GM13976 (cell line): ENCODE data around the gene BABAM2.

ENCODE experiments used
- DNase-seq: peaks from one replicate; pipeline ENCODE4 v3.0.0; 2012; ENCODE audit warnings: low spot score
- CTCF ChIP-seq: IDR thresholded peaks from 2 replicates; pipeline ENCODE4 v1.5.1; 2012; ENCODE audit warnings: borderline replicate concordance, mild to moderate bottlenecking; ENCODE audit not compliant: insufficient read depth; ENCODE audit errors: extremely low read depth, missing control alignments, control extremely low read depth
- in situ Hi-C: fragments of 300-500 bp; cut with MboI; formaldehyde crosslinking; loops from one replicate; pipeline ENCODE4 v1.12.0; 2022; ENCODE audit warnings: low sequenced_read_pairs, mixed read lengths, inconsistent platforms; ENCODE audit not compliant: unreplicated experiment

The BABAM2 gene

GRCh38 chr2:28187186-28187585, 296.7 kb downstream of the BABAM2 start:
- TF ChIP-seq CTCF: no peak
- no peak for DNase-seq
- in situ Hi-C loops: no loop called here

GRCh38 chr2:28188436-28188835, 297.9 kb downstream of the BABAM2 start:
- no peak for TF ChIP-seq CTCF
- no peak for DNase-seq
- in situ Hi-C loops: no loop called here

GRCh38 chr2:28193630-28194403, 303.3 kb downstream of the BABAM2 start:
- TF ChIP-seq CTCF: no peak
- peak; percentile 16 for DNase-seq
- in situ Hi-C loops: no loop called here

- in situ Hi-C loops: no loop called here
- no peak for TF ChIP-seq CTCF
- DNase-seq: no peak
Measured at GRCh38 chr2:28199995-28200679, 309.6 kb downstream of the BABAM2 start.

- in situ Hi-C loops: no loop called here
- TF ChIP-seq CTCF: no peak
- no peak for DNase-seq
Measured at GRCh38 chr2:28201671-28202180, 311.2 kb downstream of the BABAM2 start.

- DNase-seq: no peak
- TF ChIP-seq CTCF: no peak
- in situ Hi-C loops: no loop called here
Measured at GRCh38 chr2:28202719-28203118, 312.2 kb downstream of the BABAM2 start.
